Adipocyte (in vitro differentiated cells): ENCODE data around the gene NCOA4.
"Not testable (repeated sequence)": the region's sequence is repeated elsewhere in the genome, so short reads cannot be mapped to it uniquely, and the experiment has no call there.

Experiments
- DNase-seq: peaks from one replicate; pipeline ENCODE4 v3.0.0-alpha.2; 2015; ENCODE audit warnings: low read depth
- H3K27me3 ChIP-seq: replicated peaks from 2 replicates; pipeline ENCODE4 v1.7.0; 2013; ENCODE audit warnings: mild to moderate bottlenecking, low read length, moderate library complexity; ENCODE audit not compliant: control insufficient read depth, insufficient read depth
- H3K36me3 ChIP-seq: 2 replicates; pipeline ENCODE4 v1.7.0; 2013; ENCODE audit warnings: low read length, mild to moderate bottlenecking, moderate library complexity; ENCODE audit not compliant: control insufficient read depth, insufficient read depth, severe bottlenecking
- H3K4me1 ChIP-seq: 2 replicates; pipeline ENCODE4 v1.7.0; 2013; ENCODE audit warnings: mild to moderate bottlenecking, low read length, moderate library complexity; ENCODE audit not compliant: control insufficient read depth, insufficient read depth
- H3K4me3 ChIP-seq: 2 replicates; pipeline ENCODE4 v1.7.0; 2013; ENCODE audit warnings: mild to moderate bottlenecking, low read length, moderate library complexity
- H3K9ac ChIP-seq: 2 replicates; pipeline ENCODE4 v1.7.0; 2013; ENCODE audit warnings: mild to moderate bottlenecking, low read length, moderate library complexity
- H3K9me3 ChIP-seq: 2 replicates; pipeline ENCODE4 v1.7.0; 2013; ENCODE audit warnings: mild to moderate bottlenecking, low read length, moderate library complexity; ENCODE audit not compliant: control insufficient read depth

The NCOA4 gene

DNA sequence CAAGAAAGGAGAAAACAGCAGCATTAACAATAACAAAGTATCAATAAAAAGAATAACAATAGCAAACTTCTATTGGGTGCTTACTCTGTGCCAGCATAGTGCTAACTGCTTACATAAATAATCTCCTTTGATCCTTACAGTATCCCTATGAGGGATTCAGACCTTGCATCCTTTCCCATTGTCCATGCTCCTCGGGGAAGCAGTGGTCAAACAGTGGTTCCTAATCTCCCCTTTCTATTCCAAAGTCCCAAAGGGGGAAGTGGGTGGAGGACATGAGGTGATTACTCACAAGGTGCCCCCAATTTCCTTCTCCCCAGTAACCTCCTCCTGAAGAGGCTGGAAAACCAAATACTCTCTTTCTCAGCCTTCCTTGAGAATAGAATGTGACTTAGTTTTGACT lies 37.7 kb upstream of the NCOA4 start:
- no peak for DNase-seq
- H3K4me1 ChIP-seq, result no peaks in the 10 kb centered on the region
- H3K36me3 ChIP-seq, result no peaks in the 10 kb centered on the region
- peaks cover 6% of the 10 kb centered on the region for H3K27me3 ChIP-seq
- H3K9ac ChIP-seq, result no peak overlapping the region
- H3K4me3 ChIP-seq, result no peak overlapping the region
- no peaks in the 10 kb centered on the region for H3K9me3 ChIP-seq

DNA sequence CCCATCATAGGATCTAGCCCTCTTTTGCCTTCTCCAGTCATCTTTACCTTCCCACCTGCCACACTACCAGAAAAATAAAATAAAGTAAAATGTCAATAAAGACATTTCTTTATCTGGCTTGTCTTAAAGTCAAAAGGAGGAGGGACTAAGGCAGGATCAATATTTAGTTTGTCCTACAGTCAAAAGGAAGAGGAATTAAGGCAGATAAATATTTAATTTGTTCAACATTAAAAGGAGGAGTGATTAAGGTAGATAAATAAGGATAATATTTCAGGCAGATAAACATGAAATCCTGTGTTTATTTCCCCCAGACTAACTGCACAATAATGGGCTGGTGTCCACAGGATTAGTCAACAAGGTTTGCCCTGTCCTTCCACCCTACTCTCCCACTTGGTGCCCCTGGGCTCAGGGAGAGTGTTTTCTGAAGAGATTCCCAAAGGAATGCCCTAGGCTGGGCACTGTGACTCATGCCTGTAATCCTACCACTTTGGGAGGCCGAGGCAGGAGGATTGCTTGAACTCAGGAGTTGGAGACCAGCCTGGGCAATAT lies 33.9 kb upstream of the NCOA4 start:
- H3K4me3 ChIP-seq, result no peak overlapping the region
- H3K36me3 ChIP-seq, result no peaks in the 10 kb centered on the region
- no peaks in the 10 kb centered on the region for H3K9me3 ChIP-seq
- H3K4me1 ChIP-seq, result no peaks in the 10 kb centered on the region
- H3K9ac ChIP-seq, result no peak overlapping the region
- DNase-seq, result no peak
- H3K27me3 ChIP-seq, result peaks cover 22% of the 10 kb centered on the region

DNA sequence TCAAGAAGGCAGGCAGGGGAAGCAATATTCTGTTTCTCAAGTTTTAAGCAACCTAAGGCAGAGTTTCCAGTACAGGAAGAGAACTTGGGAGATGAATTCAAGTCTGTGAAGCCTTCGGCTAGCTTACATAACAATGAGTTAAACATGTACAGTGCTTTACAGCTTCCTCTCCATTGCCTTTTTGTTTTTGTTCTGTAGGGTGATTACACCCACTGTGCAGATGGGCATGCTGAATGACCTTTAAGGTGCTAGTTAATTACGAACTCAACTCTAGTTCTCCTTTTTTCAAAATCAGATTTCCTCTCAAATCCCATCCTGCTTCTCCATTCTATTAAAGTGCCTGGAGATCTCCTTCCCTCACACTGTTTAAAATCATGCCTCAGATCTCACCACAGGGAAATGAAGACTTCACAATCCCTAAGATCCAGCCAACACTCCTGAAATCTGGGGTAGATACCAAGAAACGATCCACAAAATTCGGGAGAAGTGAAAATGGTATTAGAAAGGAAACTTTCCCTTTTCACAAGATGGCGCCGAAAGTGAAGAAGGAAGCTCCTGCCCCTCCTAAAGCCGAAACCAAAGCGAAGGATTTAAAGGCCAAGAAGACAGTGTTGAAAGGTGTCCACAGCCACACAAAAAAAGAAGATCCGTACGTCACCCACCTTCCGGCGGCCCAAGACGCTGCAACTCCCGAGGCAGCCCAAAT lies 32.5 kb upstream of the NCOA4 start:
- DNase-seq, result no peak

DNA sequence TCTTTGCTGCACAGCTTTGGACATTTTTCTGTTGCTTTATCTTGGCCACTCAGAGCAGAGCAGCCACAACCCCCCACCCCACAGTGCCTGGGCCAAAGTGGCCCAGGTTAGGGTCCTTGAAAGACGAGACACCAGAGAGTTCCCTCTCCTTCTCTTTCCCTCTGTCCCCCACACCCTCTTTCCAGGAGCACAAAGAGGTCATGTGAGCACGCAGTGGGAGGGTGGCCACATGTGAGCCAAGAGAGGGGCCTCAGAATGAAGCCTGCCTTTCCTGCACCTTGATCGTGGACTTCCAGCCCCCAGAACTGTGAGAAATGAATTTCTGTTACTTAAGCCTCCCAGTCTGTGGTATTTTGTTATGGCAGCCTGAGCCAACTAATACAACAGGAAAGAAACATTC lies 30.3 kb upstream of the NCOA4 start:
- Histone ChIP-seq H3K4me1 (no peaks in the 10 kb centered on the region), H3K27me3 (peaks cover 16% of the 10 kb centered on the region), H3K9ac (no peak overlapping the region), H3K4me3 (no peak overlapping the region), H3K36me3 (no peaks in the 10 kb centered on the region), H3K9me3 (peaks cover 12% of the 10 kb centered on the region)
- no peak for DNase-seq

More for the DNA sequence above, 32.5 kb upstream of the NCOA4 start:
- H3K9me3 ChIP-seq, result no peaks in the 10 kb centered on the region
- H3K4me1 ChIP-seq, result no peaks in the 10 kb centered on the region
- no peaks in the 10 kb centered on the region for H3K36me3 ChIP-seq
- H3K4me3 ChIP-seq, result no peak overlapping the region
- peaks cover 16% of the 10 kb centered on the region for H3K27me3 ChIP-seq
- no peak overlapping the region for H3K9ac ChIP-seq

DNA sequence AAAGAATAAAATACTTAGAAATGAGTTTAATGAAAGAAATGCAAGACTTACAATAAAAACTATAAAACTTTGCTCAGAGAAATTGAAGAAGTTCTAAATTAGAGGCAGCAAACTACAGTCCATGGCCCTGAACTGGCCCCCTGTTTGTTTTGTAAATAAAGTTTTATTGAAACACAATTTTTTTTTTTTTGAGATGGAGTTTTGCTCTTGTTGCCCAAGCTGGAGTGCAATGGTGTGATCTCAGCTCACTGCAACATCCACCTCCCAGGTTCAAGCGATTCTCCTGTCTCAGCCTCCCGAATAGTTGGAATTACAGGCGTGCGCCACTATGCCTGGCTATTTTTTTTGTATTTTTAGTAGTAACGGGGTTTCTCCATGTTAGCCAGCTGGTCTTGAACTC lies 27.5 kb upstream of the NCOA4 start:
- H3K27me3 ChIP-seq, result peaks cover 29% of the 10 kb centered on the region
- H3K9ac ChIP-seq, H3K4me3 ChIP-seq, H3K36me3 ChIP-seq, DNase-seq, H3K4me1 ChIP-seq: not testable (repeated sequence)
- H3K9me3 ChIP-seq, result peaks cover 12% of the 10 kb centered on the region

DNA sequence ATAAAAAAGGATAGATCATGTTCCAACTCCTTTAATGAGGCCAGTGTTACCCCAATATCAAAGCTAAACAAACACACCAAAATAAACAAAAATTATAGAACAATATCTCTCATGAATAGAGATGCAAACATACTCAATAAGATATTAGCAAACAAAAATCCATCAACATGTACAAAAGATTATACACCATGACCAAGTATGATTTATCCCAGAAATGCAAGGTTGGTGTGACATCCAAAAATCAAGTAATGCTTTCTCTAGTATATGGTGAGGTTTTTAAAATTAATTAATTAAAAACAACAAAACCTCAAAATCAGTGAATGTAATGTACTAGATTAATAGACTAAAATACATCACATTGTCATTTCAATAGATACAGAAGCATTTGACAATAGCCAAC lies 26.6 kb upstream of the NCOA4 start:
- no peak overlapping the region for H3K9ac ChIP-seq
- H3K4me3 ChIP-seq, result no peak overlapping the region
- H3K4me1 ChIP-seq, result no peaks in the 10 kb centered on the region
- DNase-seq, result no peak
- H3K36me3 ChIP-seq, result no peaks in the 10 kb centered on the region
- peaks cover 12% of the 10 kb centered on the region for H3K9me3 ChIP-seq
- peaks cover 31% of the 10 kb centered on the region for H3K27me3 ChIP-seq

DNA sequence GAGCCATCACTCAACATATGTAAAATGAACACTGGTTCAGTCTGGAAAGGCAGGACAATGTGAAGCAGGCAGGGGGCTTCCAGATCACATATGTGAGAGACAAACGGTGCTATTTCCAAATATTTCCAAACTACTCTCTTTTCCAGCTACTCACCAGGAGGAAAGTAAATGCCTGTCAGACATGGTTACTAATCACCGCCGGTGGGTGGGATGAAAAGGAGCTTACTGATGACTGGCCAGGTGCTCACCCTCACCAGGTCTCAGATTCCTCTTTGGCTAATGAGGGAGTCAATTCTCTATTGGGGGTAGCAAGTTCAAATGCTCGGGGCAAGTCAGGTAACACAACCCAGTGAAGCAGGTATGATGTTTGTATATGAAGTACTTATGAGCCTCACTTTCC lies 25.3 kb upstream of the NCOA4 start:
- Histone ChIP-seq H3K4me1 (no peaks in the 10 kb centered on the region), H3K27me3 (peaks cover 39% of the 10 kb centered on the region), H3K9me3 (peaks cover 12% of the 10 kb centered on the region), H3K9ac (no peak overlapping the region), H3K4me3 (no peak overlapping the region), H3K36me3 (no peaks in the 10 kb centered on the region)
- no peak for DNase-seq

DNA sequence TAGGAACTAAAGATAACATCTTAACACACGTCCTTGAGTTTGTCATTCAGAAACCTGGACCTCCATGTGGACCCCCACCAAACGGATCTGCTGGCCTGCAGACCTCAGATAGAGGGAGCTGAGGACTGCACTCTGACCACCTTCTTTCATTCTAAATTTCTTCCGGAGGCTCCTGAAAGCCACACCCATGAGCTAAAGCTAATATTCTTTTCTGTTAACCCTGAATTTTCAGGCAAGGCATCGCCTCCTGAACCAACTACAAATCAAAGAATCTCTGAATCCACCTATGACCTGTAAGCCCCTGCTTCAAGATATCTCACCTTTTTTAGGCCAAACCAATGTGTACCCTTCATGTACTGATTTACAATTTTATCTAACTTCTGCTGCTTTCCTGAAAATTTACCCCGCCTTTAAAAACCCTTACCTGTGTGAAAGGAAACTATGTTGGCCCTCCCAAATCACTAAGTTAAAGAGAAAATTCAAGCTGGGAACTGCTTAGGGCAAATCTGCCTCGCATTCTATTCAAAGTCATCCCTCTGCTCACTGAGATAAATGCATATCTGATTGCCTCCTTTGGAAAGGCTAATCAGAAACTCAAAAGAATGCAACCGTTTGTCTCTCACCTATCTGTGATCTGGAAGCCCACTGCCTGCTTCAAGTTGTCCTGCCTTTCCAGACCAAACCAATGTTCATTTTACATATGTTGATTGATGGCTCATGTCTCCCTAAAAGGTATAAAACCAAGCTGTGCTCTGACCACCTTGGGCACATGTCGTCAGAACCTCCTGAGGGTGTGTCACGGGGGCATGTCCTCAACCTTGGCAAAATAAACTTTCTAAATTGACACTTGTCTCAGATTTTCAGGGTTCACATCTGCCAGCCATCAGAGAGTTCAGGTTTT lies 23.4 kb upstream of the NCOA4 start:
- H3K9ac ChIP-seq, result no peak overlapping the region
- peaks cover 37% of the 10 kb centered on the region for H3K27me3 ChIP-seq
- no peaks in the 10 kb centered on the region for H3K36me3 ChIP-seq
- DNase-seq, result no peak
- peaks cover 12% of the 10 kb centered on the region for H3K9me3 ChIP-seq
- H3K4me1 ChIP-seq, result no peaks in the 10 kb centered on the region
- H3K4me3 ChIP-seq, result no peak overlapping the region

DNA sequence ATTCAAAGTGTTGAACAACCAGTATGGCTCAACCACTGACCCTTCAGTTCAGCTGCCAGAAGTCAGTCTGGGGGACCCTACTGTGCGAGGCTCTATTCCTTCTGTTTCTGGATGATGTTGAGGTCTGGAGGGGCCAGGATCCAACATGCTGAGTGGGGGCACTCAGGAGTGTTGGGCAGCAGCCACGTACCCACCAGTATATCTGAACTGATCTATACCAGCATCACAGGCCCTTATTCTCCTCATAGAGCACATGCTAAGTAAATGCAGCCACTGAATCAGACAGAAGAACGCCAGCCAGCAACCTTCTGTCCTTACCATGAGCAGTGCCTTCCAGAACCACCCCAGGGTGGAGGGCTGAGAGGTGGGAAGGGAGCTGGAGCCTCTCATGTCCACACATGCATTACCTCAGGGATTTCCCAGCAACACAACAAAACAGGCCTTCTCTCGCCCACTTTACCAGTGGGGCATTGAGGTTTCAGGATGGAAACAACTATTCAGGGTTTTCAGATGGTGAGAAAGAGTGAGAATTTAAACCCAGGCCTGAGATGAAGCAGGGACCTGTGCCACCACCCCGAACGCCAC lies 22.5 kb upstream of the NCOA4 start:
- H3K4me3 ChIP-seq, result no peak overlapping the region
- H3K36me3 ChIP-seq, result no peaks in the 10 kb centered on the region
- H3K9ac ChIP-seq, result no peak overlapping the region
- peaks cover 12% of the 10 kb centered on the region for H3K9me3 ChIP-seq
- peaks cover 42% of the 10 kb centered on the region for H3K27me3 ChIP-seq
- DNase-seq, result no peak
- no peaks in the 10 kb centered on the region for H3K4me1 ChIP-seq

DNA sequence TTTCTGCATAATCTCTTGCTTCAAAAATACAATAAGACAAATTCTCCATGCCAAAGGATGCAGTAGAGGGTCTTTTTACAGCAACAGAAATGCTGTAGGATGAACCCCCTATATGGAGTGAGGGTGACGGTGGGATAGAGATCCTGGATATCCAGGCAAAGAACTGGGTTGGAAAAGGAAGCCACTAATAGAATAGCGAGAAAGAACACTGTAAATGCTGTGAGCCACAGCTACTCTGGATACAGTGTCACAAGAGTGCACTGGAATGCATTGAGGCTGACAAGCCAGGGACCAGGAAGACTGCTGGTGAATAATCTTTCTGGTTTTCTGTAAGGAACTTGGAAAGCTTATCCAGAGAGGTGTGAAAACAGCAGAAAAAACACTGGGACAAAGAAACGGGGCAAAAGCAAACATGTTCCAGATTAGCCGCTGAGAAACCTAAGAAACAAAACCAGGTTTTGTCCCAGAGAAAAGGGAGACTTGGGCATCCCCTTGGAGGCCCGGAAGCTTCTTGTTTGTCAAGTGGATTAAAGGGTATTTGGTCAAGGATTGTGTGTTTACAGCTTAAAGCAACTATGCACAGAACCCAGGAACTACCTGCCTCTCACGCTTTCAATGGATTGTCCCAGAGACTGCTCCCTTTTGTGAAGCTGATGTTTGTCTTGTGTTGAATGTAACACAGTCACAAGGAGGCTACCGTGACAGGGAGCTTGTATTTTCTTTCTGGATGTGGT lies 21.8 kb upstream of the NCOA4 start:
- no peaks in the 10 kb centered on the region for H3K36me3 ChIP-seq
- no peak overlapping the region for H3K9ac ChIP-seq
- no peak overlapping the region for H3K4me3 ChIP-seq
- no peaks in the 10 kb centered on the region for H3K4me1 ChIP-seq
- peaks cover 48% of the 10 kb centered on the region for H3K27me3 ChIP-seq
- peaks cover 6% of the 10 kb centered on the region for H3K9me3 ChIP-seq
- DNase-seq, result no peak
